GM18519 (cell line): ENCODE measurements around the gene KIF1B.
"Not testable (repeated sequence)": the region's sequence is repeated elsewhere in the genome, so short reads cannot be mapped to it uniquely, and the experiment has no call there.

Source experiments
- ATAC-seq: cut with Tn5 transposase; IDR thresholded peaks from one replicate; pipeline ENCODE4 v1.9.1; 2021; ENCODE audit warnings: mild to moderate bottlenecking, moderate library complexity; ENCODE audit not compliant: unreplicated experiment, low FRiP score

Gene KIF1B

DNA sequence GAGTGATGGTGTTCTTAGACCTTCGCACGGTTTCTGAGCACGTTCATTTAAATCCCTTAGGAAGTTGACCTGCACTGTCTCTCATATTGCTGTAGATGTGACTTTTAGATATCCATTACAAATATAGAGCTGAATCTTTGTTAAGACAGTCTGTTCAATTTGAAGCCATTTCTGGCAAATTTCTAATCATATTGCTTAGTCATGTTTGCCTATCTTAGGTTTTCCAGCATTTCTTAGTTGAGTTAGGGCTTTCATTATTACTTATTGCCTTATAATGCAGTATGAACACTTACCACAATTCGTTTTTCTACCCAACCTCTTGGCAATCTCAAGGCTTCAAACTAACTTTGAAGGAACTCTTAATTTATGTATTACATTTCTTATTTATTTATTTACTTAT is 110.0 kb downstream of the KIF1B start:
- ATAC-seq, result no peak

DNA sequence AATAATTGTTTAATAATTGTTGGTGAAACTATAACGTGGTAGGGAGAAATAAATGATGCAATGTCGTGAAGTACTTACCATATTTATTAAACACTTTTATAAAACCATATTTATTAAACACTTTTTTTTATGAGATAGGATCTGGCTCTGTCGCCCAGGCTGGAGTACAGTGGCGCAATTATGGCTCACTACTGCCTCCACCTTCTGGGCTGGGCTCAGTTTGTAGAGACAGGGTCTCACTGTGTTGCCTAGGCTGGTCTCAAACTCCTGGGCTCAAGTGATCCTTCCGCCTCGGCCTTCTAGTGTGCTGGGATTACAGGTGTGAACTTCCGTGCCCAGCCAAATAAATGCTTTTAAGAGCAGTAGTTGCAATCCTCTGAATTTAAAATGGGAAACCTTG is 112.5 kb downstream of the KIF1B start:
- no peak for ATAC-seq

DNA sequence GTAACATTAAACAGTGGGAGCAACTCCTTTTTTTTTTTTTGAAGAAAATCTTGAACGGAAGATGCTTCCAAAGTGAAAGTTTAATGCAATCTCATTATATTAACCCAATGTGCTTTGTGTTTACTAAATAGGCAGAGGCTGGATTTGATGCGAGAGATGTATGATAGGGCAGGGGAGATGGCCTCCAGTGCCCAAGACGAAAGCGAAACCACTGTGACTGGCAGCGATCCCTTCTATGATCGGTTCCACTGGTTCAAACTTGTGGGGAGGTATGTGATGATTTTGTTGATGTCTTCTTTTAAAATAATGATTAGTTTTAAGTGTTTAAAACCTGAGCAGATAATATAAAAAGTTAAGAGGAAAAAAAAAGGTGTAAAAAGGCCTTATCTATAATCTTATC is 114.3 kb downstream of the KIF1B start:
- no peak for ATAC-seq

DNA sequence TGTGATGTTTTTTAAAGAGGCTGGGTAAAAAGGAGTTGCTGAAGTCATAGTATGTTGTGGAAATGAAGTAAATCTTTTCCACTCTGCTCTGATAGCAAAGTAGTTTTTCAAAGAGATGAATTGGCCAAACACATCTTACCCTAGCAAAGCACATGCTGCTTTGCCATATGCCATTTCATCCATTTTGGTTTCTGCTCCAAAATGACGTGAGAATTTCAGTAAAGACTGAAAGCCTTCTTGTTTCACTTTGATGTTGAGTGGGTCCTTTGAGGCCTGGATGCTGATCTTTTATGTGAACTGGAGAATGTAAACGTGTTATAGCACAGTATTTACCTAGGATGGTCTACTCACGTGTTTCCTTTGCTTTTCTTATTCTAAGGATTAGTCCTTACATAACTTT is 115.2 kb downstream of the KIF1B start:
- no peak for ATAC-seq

DNA sequence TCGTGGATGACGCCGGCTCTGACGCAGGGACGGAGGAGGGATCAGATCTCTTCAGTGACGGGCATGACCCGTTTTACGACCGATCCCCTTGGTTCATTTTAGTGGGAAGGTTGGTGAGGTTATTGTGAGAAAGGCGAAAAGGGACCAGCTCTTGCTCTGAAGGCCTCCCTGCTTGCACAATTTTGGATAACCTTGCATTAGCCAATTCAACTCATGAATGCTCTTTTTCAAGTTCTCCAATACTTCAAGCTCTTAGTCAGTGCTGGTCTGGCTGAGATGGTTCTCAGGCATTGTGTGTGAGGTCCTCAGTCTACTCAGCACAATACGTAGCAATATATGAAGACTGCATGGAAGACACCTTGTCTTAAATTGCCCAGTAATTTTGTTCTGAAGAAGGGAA is 115.9 kb downstream of the KIF1B start:
- no peak for ATAC-seq

DNA sequence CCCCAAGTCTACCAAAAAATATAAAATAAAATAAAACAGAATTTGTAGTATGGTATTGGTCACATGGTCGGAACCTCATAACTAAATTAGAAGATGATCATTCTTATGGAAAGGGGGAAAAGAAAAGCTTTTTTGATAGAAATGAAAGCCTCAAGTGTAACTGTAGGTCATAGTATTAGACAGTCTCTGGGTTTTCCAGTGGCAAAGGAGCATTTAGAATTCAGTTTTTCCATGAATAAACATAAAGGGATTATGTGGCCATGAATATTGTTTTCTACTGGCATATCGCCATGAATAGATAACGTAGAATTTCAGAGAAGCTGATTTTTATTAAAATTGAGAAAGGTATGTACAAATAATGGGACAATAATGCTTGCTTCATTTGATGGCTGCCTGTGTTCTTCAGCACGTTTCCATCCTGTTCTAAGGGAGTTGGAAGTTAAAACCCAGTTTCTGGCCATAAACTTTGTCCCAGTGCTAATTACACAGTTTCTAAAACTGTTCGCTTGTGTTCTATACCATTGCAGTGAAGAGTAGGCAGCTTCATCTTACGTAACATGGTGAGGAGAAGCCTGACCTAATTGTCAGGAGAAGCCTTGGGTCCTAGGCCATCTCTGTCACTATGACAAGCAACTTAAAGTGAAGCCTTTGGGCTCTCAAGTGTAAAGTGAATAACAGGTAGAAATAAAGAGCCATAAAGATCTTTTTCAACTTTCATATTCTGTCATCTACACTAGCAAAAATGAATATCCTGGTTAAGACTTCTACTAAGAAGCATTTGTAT is 118.0 kb downstream of the KIF1B start:
- ATAC-seq, result no peak

DNA sequence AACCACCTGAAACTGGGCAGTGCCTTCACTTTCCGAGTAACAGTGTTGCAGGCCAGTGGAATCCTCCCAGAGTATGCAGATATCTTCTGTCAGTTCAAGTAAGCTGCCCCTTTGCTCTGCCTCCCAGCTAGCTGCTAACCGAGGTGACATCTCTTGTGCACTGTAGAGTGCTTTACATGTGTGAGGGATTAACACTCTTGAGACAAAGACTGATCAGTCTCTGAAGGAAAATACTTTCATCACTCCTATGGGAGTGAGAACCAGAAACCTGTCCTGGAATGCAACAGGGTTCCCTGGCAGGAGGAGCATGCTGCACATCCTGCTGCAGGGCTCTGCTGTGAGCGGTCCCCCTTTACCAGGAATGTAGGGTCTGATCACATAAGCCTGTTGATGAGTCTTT is 127.1 kb downstream of the KIF1B start:
- no peak for ATAC-seq

DNA sequence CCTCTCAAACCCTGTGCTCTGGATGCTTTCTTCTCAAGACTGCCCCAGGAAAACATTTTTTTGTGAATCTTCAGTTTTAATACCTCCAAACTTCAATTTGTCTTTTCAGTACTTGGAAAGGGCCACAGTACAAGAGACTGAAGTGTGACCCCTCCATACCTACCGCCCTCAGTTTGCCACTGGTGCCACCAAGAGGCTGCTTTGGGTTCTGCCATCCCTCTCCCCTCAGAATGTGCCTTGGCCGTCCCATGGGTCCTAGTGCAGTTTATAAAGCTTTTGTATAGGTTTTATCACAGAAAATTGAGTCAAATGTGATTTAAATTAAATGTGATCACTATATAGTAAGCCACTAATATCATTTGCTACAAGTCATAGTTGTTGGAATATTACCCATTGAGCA is 127.7 kb downstream of the KIF1B start:
- ATAC-seq, result no peak

DNA sequence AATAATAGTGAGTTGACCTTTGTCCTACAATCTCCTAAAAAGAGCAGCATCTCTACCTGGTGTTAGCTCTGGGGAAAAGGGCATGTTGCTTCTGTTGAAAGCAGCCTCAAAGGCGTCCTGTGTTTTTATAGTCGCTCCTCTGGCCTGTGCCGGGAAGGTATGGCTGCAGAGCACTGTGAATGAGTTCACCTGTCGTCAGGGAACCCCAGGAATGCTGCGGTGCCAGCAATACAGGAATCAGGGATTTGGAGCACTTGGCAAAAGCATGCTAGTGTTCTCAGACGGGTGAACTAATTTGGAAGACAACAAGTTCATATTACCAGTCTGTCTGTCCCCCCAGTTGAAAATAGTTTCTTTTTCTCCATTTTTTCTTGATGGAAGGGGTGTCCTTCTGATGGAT is 128.2 kb downstream of the KIF1B start:
- no peak for ATAC-seq

DNA sequence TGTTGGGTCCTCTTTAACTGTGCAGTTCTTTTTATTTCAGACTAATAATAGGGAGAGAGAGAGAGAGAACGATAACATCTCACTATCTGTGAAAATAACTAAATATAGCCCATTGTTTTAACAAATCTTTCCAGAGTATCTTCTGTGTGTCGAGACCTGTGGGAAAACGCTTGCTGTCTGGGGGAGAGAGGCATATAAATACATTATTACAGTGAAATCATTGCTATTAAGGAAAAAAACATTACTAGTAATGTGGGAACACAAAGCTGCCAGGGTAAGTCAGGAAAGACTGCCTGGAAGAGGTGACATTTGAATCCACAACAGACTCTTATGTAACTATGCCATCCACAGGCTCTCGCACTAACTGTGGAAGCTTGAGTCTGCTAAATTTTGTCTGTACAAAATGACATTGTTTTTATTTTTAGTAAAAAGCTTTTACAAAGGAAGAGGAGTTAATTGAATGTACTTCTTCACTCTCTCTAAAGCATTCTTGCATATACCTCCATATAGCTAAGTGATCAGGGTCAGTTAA is 128.7 kb downstream of the KIF1B start:
- ATAC-seq, result no peak

DNA sequence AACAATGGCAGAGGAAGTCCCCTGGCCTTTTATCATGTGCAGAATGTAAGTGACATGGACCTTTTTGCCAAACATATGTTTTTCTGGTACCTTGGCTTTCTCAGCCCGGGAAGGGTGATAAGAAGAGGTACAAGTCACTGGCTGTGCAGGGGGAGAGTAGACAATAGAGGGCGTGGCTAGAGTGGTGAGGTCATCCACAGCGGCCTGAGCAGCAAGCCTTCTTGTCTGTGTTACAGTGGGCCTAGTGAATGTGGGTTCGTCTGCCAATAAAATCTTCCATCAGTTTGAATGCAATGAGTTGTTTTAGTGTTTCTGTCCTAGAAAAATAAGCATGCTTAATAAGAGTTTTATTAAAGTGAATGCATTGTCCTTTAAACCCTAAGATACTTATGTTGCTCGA is 129.4 kb downstream of the KIF1B start:
- no peak for ATAC-seq

DNA sequence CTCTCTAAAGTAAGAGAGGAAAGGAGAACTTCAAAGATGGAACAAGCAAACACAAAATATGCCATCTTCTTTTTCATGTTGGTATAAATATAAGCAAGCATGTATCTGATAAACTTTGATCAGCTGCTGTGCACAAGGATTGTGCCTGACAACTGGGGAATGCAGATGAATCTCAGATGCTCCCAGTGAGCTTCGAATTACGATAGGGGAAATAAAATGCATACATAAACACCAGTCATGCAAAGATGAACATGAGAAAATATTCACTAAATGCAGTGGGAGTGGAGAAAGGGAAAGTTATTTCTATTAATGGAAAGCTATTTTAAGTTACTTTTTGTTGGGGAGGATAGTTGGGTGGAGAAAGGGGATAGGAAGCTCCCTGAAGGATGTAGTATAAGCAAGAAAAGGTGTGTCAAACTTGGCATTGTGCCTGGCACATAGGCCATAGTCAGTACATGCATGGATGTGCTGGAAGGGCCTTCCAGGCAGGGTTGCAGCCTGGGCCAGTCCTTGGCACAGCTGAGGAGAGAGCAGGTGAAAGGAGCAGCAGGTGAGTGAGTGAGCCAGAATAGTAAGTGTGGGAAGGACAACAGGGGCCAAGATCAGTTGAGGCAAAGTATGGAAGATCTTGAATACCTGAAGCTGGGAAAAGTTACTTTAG is 130.7 kb downstream of the KIF1B start:
- ATAC-seq, result no peak

DNA sequence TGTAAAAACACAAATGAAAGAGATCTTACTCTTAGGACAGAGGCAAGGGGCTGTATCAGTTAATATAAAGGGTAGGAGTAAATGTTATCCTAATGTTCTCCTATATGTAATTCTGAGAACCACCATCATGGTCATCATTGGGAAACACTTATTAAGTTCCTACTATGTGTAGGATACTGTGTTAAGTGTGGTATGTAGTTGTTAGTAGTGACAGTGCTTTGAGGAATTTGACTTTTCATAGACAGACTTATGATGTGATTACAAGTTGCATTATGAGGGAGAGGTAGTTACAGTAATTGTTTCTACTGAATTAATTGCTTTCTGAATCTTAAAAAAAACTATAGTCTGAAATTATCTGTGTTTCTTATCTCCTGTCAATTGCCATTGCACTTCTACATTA is 136.7 kb downstream of the KIF1B start:
- no peak for ATAC-seq

DNA sequence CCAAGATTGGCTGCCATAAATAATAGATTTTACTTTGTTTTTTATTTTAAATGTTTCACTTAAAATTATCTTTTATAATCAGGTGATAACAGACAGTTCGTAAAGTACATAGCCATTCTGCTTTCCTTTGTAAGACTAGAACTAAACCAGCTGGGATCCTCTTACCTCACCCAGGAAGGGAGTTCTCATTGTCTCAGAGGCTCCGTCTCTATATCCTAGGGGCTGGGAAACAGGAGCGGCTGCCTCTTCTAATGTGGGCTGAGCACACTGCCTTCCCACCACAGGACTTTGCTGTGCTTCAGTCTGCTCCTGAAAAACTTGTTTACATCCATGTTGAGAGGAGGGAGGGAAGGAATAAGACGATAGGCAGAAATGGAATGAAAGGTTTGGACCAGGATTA is 142.9 kb downstream of the KIF1B start:
- no peak for ATAC-seq

DNA sequence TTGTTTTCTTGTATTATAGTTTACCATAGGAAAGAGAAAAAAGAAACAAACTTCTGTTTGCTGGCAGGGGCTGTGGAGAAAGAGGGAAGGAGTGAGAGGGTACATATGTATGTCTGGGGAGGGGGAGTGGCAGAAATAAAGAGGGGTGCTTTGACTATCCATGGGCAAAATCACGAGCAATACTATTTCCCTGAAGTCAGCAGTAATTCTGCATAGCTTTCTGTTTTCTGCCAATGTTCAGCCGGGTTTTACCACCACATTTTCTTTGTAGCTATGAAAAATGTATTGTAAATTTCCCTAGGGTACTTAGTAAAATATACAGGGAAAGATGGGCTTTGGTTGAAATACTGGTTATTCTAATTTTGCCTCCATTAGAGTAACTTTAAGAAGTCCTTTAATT is 143.3 kb downstream of the KIF1B start:
- no peak for ATAC-seq

DNA sequence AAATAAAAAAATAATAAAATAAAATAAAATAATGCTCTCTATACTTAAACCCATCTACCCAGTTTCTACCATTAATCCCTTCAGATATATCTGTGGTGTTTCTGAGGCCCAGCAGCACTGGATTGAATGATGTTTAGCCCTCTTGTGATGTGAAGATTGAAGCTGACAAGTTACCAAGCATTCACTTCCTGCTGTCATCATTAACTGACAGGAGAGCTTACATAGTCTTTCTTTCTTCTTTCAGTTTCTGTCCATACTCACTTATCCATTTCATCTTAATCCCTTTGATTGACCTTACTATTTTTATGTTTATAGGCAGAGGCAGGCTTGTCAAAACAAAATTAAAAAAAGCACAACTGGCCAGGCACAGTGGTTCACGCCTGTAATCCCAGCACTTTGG is 149.7 kb downstream of the KIF1B start:
- ATAC-seq, result no peak

DNA sequence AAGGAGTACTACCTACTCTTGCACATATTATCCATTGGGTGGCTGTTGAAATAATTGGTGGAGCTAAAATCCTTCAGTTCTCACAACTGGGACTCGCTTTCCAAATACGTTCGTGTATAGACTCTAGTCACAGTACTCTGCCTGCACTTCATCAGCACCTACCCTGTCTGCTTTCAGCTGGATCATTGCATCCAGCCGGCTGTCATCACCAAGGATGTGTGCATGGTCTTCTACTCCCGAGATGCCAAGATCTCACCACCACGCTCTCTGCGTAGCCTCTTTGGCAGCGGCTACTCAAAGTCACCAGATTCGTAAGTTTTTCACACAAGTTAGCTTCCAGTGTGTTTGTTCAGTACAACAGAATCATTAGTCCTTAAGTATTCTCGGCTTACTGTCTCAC is 151.1 kb downstream of the KIF1B start:
- no peak for ATAC-seq

DNA sequence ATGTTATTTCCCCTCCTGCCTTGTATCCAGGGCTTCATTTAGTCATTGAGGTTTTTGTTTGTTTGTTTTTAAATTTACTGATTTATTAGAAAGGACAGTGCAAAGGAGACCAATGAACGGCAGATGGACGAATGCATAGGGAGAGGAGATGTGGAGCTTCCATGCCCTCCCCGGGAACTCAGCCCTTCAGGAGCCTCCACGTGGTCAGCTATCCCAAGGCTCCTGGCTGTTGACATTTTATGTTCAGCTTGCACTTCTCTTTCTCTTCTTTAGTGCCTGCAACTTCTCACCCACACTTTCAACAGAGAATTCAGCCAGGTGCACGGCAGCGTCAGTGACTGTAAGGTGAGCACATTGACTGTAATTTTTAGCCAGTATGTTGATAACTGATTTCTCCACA is 157.8 kb downstream of the KIF1B start:
- no peak for ATAC-seq

DNA sequence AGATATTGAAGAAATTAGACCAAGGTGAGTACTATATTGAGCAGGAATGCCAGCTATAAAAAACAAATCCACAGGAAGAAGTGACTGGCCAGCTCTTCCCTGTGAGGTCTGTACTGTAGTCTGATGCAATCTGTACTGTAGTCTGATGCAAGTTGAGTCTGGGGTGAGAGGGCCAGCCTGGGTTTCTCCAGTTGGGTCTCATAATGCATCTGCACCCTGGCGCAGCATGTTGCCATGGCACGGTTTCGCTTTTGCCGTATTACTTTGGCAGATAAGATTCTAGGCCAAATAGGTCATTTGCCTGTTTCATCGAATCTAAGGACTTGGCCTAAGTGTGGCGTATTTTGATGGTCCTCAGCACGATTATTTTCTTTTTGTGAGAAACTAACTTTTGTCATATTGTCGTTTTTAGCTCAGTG is 164.1 kb downstream of the KIF1B start:
- ATAC-seq, result no peak

DNA sequence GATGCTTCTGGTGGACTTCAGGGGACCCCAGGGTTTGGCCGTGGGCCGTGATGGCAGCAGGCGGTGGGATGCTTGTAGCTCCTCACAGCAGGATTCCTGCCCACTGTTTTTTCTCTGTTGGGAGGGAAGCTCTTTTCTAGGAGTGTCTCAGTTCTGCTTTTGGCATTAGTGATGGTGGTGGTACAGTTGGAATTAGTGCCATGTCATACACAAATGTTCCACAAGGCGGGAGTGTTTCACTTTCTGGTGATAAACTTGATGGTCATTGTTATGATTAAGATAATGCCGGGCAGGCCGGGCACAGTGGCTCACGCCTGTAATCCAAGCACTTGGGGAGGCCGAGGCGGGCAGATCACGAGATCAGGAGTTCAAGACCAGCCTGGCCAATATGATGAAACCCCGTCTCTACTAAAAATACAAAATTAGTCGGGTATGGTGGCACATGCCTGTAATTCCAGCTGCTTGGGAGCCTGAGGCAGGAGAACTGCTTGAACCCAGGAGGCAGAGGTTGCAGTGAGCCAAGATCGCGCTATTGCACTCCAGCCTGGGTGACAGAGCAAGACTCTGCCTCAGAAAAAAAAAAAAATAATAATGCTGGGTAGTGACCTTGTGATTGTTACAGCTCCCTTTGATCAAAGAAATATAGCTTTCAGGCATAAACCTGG is 167.1 kb downstream of the KIF1B start:
- not testable (repeated sequence) for ATAC-seq

DNA sequence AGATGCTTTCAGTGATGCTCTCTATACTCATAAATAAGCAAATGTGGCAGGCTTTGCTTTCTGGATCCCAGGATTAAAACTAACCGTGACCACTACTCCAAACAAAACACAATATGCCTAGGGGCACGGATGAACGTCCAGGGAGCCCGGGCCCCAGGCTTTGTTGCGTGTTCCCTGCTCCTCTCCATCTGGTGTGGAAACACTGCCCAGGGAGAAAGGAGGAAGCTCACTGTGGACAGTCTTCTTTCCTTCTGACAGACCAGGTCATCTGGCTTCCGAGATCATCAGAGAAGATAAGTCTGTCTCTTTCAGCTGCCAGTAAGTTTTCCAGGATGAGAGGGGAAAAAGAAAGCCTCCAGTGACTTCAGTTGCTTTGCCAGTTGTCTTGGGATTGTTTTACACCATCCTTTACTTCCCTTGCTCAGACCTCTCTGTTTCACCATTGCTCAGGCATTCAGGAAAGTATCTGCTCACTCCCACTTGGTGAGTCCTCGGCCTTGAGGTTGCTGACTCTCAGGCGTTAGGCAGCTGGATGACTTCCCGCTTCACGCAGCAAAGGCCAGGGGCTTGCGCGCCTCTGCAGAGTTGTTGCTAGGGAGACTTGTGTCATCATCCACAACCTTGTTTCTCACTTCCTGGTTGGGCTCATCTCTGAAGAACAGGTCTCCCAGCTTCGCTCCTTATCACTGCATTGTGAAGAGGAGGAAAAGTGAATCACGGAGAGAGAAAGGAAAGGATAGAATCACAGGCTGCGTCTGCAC is 167.9 kb downstream of the KIF1B start:
- ATAC-seq, result no peak
